Keratinocyte (primary cell): ENCODE data around the gene ACTN1. TPM values are rescaled to one million over a fixed set of nuclear protein-coding genes. Genes with fewer than 3 reads are reported as not detected.

Experiments
- DNase-seq: peaks from one replicate; pipeline ENCODE4 v3.0.0-alpha.2; 2011; ENCODE audit warnings: low read depth, missing footprints, low spot score
- FAIRE-seq: peaks from 2 replicates; lab custom pipeline; 2011; peaks lifted over from hg19 to GRCh38; lab: Jason Lieb, UNC
- H2AFZ ChIP-seq: 2 replicates; pipeline ENCODE4 v1.6.0; 2012; ENCODE audit warnings: low read length, control low read depth, inconsistent platforms; ENCODE audit not compliant: control insufficient read depth
- H3K27ac ChIP-seq: 2 replicates; pipeline ENCODE4 v1.5.1; 2011; ENCODE audit warnings: low read length; ENCODE audit not compliant: control insufficient read depth, insufficient read depth
- H3K27me3 ChIP-seq: 3 replicates; pipeline ENCODE4 v1.6.0; 2011; ENCODE audit warnings: low read length; ENCODE audit not compliant: control insufficient read depth, insufficient read depth; ENCODE audit errors: extremely low read depth
- H3K36me3 ChIP-seq, 2 experiments: 2 replicates in 1 of 2; 3 replicates in 1 of 2; pipeline ENCODE4 v1.5.1; 2011; ENCODE audit warnings: low read length in 2 of 2, mild to moderate bottlenecking in 1 of 2; ENCODE audit not compliant: control insufficient read depth in 2 of 2, insufficient read depth in 2 of 2; ENCODE audit errors: extremely low read depth in 1 of 2
- H3K4me1 ChIP-seq: 3 replicates; pipeline ENCODE4 v1.5.1; 2011; ENCODE audit warnings: low read length; ENCODE audit not compliant: control insufficient read depth, insufficient read depth; ENCODE audit errors: extremely low read depth
- H3K4me2 ChIP-seq: 3 replicates; pipeline ENCODE4 v1.6.0; 2011; ENCODE audit warnings: low read depth, low read length; ENCODE audit not compliant: control insufficient read depth, insufficient read depth; ENCODE audit errors: extremely low read depth
- H3K4me3 ChIP-seq, 3 experiments: fragments of 200-600 bp in 1 of 3; sonication (generic) in 1 of 3; 2 replicates in 2 of 3; 3 replicates in 1 of 3; pipeline ENCODE4 v1.5.1; 2011 to 2016; ENCODE audit warnings: low read length in 3 of 3, mild to moderate bottlenecking in 3 of 3, control low read depth in 2 of 3, inconsistent platforms in 1 of 3, low read depth in 1 of 3, mixed read lengths in 1 of 3, mixed run types in 1 of 3, moderate library complexity in 1 of 3; ENCODE audit not compliant: control insufficient read depth in 2 of 3, insufficient read depth in 2 of 3; ENCODE audit errors: extremely low read depth in 1 of 3
- H3K79me2 ChIP-seq: 2 replicates; pipeline ENCODE4 v1.6.0; 2012; ENCODE audit warnings: low read length; ENCODE audit not compliant: control insufficient read depth, insufficient read depth
- H3K9ac ChIP-seq: 3 replicates; pipeline ENCODE4 v1.6.0; 2011; ENCODE audit warnings: low read length; ENCODE audit not compliant: control insufficient read depth, insufficient read depth; ENCODE audit errors: extremely low read depth
- H3K9me1 ChIP-seq: 3 replicates; pipeline ENCODE4 v1.6.0; 2011; ENCODE audit warnings: low read length; ENCODE audit not compliant: control insufficient read depth, insufficient read depth; ENCODE audit errors: extremely low read depth
- H3K9me3 ChIP-seq: 2 replicates; pipeline ENCODE4 v1.5.1; 2012; ENCODE audit warnings: low read depth, low read length; ENCODE audit not compliant: control insufficient read depth
- H4K20me1 ChIP-seq: 3 replicates; pipeline ENCODE4 v1.6.0; 2011; ENCODE audit warnings: low read length; ENCODE audit not compliant: control insufficient read depth, insufficient read depth; ENCODE audit errors: extremely low read depth
- CTCF ChIP-seq, 3 experiments: IDR thresholded peaks in 1 of 3; conservative IDR thresholded peaks in 1 of 3; optimal IDR thresholded peaks in 1 of 3; 2 replicates in 2 of 3; 3 replicates in 1 of 3; pipeline versions ENCODE3 to v1.5.1; 2011; ENCODE audit warnings: low read length in 3 of 3, mild to moderate bottlenecking in 3 of 3, moderate library complexity in 2 of 3, control low read depth in 1 of 3, inconsistent platforms in 1 of 3; ENCODE audit not compliant: insufficient read depth in 2 of 3; ENCODE audit errors: extremely low read depth in 1 of 3
- EZH2 ChIP-seq: IDR thresholded peaks from one replicate; pipeline ENCODE4 v1.6.1; 2012; ENCODE audit warnings: inconsistent platforms, mild to moderate bottlenecking, low read length, moderate library complexity
- dilution Hi-C: fragments of 300-500 bp; cut with MboI; formaldehyde crosslinking; loops from one replicate; pipeline ENCODE4 v1.7.0; 2020; ENCODE audit warnings: low sequenced_read_pairs; ENCODE audit not compliant: extremely low pct_ligation_motif_present
- polyA plus RNA-seq, 5 experiments: library from polyadenylated mRNA; depleted of rRNA in 3 of 5; stranded (reverse) in 3 of 5; stranded (forward) in 1 of 5; unstranded in 1 of 5; fragments of >200 nt; gene quantifications; 1 replicate in 1 of 5; 2 replicates in 3 of 5; 3 replicates in 1 of 5; pipeline versions ENCODE4 v1.2.1 to v1.2.3, GENCODE V29; 2011 to 2012; ENCODE audit warnings: missing spikeins in 2 of 5, low read depth in 1 of 5, low replicate concordance in 1 of 5

The ACTN1 gene
- polyA plus RNA-seq, 1 donor (not counting 4 experiments of a cell fraction or from before 2014, with no cell fraction given) = 558 TPM

- Histone ChIP-seq H3K4me3 (no peak overlapping the region), H3K4me1 (peaks cover 91% of the 10 kb centered on the region), H4K20me1 (peaks cover 57% of the 10 kb centered on the region), H3K9ac (peak overlapping the region; percentile 49), H3K79me2 (peaks cover 99% of the 10 kb centered on the region), H3K27ac (peak overlapping the region; percentile 42), H3K9me3 (no peaks in the 10 kb centered on the region), H3K4me2 (peak overlapping the region; percentile 61), H3K27me3 (no peaks in the 10 kb centered on the region), H2AFZ (no peak overlapping the region), H3K9me1 (peaks cover 33% of the 10 kb centered on the region), H3K36me3 (peaks cover 6 to 44% of the 10 kb centered on the region in 2 experiments)
- dilution Hi-C loops = no loop called here
- FAIRE-seq (peak; percentile 39), DNase-seq (no peak)
- no peak for TF ChIP-seq EZH2
- peak in 2 of 3 experiments; percentile 39 to 56 for TF ChIP-seq CTCF (optimal IDR thresholded peaks at IDR 0.05 in 1 of 3, IDR thresholded peaks at IDR 0.05 in 1 of 3, conservative IDR thresholded peaks at IDR 0.05 in 1 of 3; ENCODE audit: extremely low read depth in 1 of 3, insufficient read depth in 2 of 3, low read length in 3 of 3)
Measured at GRCh38 chr14:68937471-68938270, 41.4 kb downstream of the ACTN1 start.

- no peak overlapping the region for H3K27ac ChIP-seq
- no peak overlapping the region for H3K9ac ChIP-seq
- no peaks in the 10 kb centered on the region for H3K9me3 ChIP-seq
- peaks cover 57% of the 10 kb centered on the region for H4K20me1 ChIP-seq
- peaks cover 34% of the 10 kb centered on the region for H3K9me1 ChIP-seq
- H3K79me2 ChIP-seq = peaks cover 100% of the 10 kb centered on the region
- no peaks in the 10 kb centered on the region for H3K27me3 ChIP-seq
- dilution Hi-C loops = no loop called here
- DNase-seq (no peak), FAIRE-seq (no peak)
- H3K4me3 ChIP-seq = no peak overlapping the region
- TF ChIP-seq CTCF (optimal IDR thresholded peaks at IDR 0.05 in 1 of 3, IDR thresholded peaks at IDR 0.05 in 1 of 3, conservative IDR thresholded peaks at IDR 0.05 in 1 of 3; ENCODE audit: extremely low read depth in 1 of 3, insufficient read depth in 2 of 3, low read length in 3 of 3) = no peak
- no peak for TF ChIP-seq EZH2
- peaks cover 6 to 44% of the 10 kb centered on the region in 2 experiments for H3K36me3 ChIP-seq
- H2AFZ ChIP-seq = no peak overlapping the region
- H3K4me2 ChIP-seq = no peak overlapping the region
- H3K4me1 ChIP-seq = peaks cover 87% of the 10 kb centered on the region
Measured at GRCh38 chr14:68936980-68937379, 42.1 kb downstream of the ACTN1 start.
